K562 (cell line): ENCODE data around the gene BACE1. TPM values are rescaled to one million over a fixed set of nuclear protein-coding genes. Genes with fewer than 3 reads are reported as not detected.

ENCODE experiments used
- ATAC-seq: fragments of 200-7000 bp; cut with Tn5 transposase; 3 replicates; pipeline ENCODE4 v1.9.1; 2020; ENCODE audit warnings: moderate library complexity
- BruUV-seq: library from RNA; stranded (reverse); fragments of 400-500 nt; replicated peaks from 2 replicates; lab custom pipeline; 2021; lab: Mats Ljungman, UMichigan
- CTCF ChIA-PET: fragments of 300-600 bp; formaldehyde crosslinking; extraction: SDS; loops from one replicate; lab custom pipeline; 2021; ENCODE audit warnings: low intra/inter-chr PET ratio; lab: Yijun Ruan, JAX
- POLR2A ChIA-PET: fragments of 300-600, 350-650 bp; sonication (Branson Sonifier 250); formaldehyde crosslinking; extraction: SDS; loops from one replicate; lab custom pipeline; 2021; ENCODE audit warnings: antibody characterized with exemption, inconsistent platforms; lab: Yijun Ruan, JAX
- DNase-seq, 4 experiments: peaks; one replicate each; pipeline versions ENCODE4 v3.0.0 to v3.0.0-alpha.2; 2011 to 2018; ENCODE audit warnings: low spot score in 3 of 4, mixed read lengths in 3 of 4; ENCODE audit errors: extremely low read depth in 1 of 4
- FAIRE-seq: peaks from 2 replicates; lab custom pipeline; 2011; peaks lifted over from hg19 to GRCh38; lab: Jason Lieb, UNC
- H2AFZ ChIP-seq: 2 replicates; pipeline ENCODE4 v1.6.0; 2011; ENCODE audit warnings: low read depth, low read length, control low read depth, inconsistent platforms
- H3K27ac ChIP-seq: fragments of 200-600 bp; 3 replicates; pipeline ENCODE4 v1.8.0; 2011; ENCODE audit warnings: low read depth, mild to moderate bottlenecking, control low read depth, inconsistent platforms, low read length, moderate library complexity, mixed read lengths; ENCODE audit errors: extremely low read depth
- H3K27me3 ChIP-seq, 2 experiments: fragments of 300-600 bp in 1 of 2; 2 replicates in 1 of 2; 3 replicates in 1 of 2; pipeline versions ENCODE4 v1.6.0 to v1.8.0; 2011; ENCODE audit warnings: inconsistent platforms in 2 of 2, low read length in 2 of 2, mild to moderate bottlenecking in 1 of 2, mixed read lengths in 1 of 2, moderate library complexity in 1 of 2; ENCODE audit not compliant: control insufficient read depth in 2 of 2, insufficient read depth in 2 of 2
- H3K36me3 ChIP-seq: fragments of 300-600 bp; 3 replicates; pipeline ENCODE4 v1.8.0; 2011; ENCODE audit warnings: mild to moderate bottlenecking, low read length, inconsistent platforms; ENCODE audit not compliant: control insufficient read depth, insufficient read depth
- H3K4me1 ChIP-seq, 2 experiments: fragments of 200-600 bp in 1 of 2; replicated peaks in 1 of 2; 2 replicates in 1 of 2; 3 replicates in 1 of 2; pipeline versions ENCODE4 v1.5.1 to v1.8.0; 2011; ENCODE audit warnings: inconsistent platforms in 2 of 2, low read length in 2 of 2, mild to moderate bottlenecking in 1 of 2, mixed read lengths in 1 of 2, moderate library complexity in 1 of 2; ENCODE audit not compliant: control insufficient read depth in 2 of 2, insufficient read depth in 2 of 2
- H3K4me2 ChIP-seq: 2 replicates; pipeline ENCODE4 v1.6.1; 2011; ENCODE audit warnings: low read length, control low read depth, inconsistent platforms, mixed read lengths; ENCODE audit not compliant: insufficient read depth
- H3K4me3 ChIP-seq: fragments of 200-600 bp; sonication (generic), shearing (Covaris generic); 2 replicates; pipeline ENCODE4 v1.5.1; 2016; ENCODE audit warnings: control low read depth, inconsistent platforms
- H3K79me2 ChIP-seq: fragments of 200-600 bp; 3 replicates; pipeline ENCODE4 v1.8.0; 2011; ENCODE audit warnings: low read length, inconsistent platforms; ENCODE audit not compliant: control insufficient read depth, insufficient read depth
- H3K9ac ChIP-seq, 2 experiments: 2 replicates each; pipeline versions ENCODE4 v1.6.0 to v1.6.1; 2011; ENCODE audit warnings: low read depth in 2 of 2, low read length in 2 of 2, control low read depth in 1 of 2, inconsistent platforms in 1 of 2, mild to moderate bottlenecking in 1 of 2, mixed read lengths in 1 of 2; ENCODE audit not compliant: insufficient read depth in 1 of 2
- H3K9me1 ChIP-seq: one replicate; pipeline ENCODE4 v1.6.0; 2011; ENCODE audit warnings: inconsistent platforms, mild to moderate bottlenecking, low read length, moderate library complexity; ENCODE audit not compliant: control insufficient read depth, insufficient read depth
- H3K9me3 ChIP-seq: replicated peaks from 2 replicates; pipeline ENCODE4 v1.5.1; 2011; ENCODE audit warnings: low read depth, low read length, inconsistent platforms; ENCODE audit not compliant: control insufficient read depth, insufficient read depth
- H4K20me1 ChIP-seq: replicated peaks from 2 replicates; pipeline ENCODE4 v1.6.1; 2011; ENCODE audit warnings: low read length, inconsistent platforms, mixed read lengths; ENCODE audit not compliant: control insufficient read depth, insufficient read depth
- ATF3 ChIP-seq, 2 experiments: fragments of 450-650 bp in 1 of 2; sonication (generic) in 1 of 2; formaldehyde crosslinking in 1 of 2; IDR thresholded peaks in 1 of 2; conservative IDR thresholded peaks in 1 of 2; 2 replicates each; pipeline versions ENCODE4 v1.6.1 to v1.8.1; 2016 to 2023; ENCODE audit warnings: mild to moderate bottlenecking in 2 of 2, moderate library complexity in 2 of 2, inconsistent platforms in 1 of 2, missing genetic modification reagents in 1 of 2
- C11orf30 ChIP-seq: fragments of 450-650 bp; IDR thresholded peaks from 2 replicates; pipeline ENCODE4 v1.6.1; 2016; ENCODE audit warnings: low read depth, mild to moderate bottlenecking
- CHD4 ChIP-seq: fragments of 200-600 bp; sonication (generic); IDR thresholded peaks from 3 replicates; pipeline ENCODE4 v1.6.1; 2012; ENCODE audit warnings: low read depth, mild to moderate bottlenecking, mixed read lengths, low read length, inconsistent platforms; ENCODE audit not compliant: insufficient read depth, insufficient replicate concordance, poor library complexity, severe bottlenecking
- CHD7 ChIP-seq: fragments of 200-600 bp; sonication (generic); IDR thresholded peaks from one replicate; pipeline ENCODE4 v1.6.1; 2012; ENCODE audit warnings: mild to moderate bottlenecking, low read depth, low read length, inconsistent platforms
- L3MBTL2 ChIP-seq: fragments of 450-650 bp; IDR thresholded peaks from 2 replicates; pipeline ENCODE4 v1.6.1; 2016; ENCODE audit warnings: mild to moderate bottlenecking, moderate library complexity
- POLR2AphosphoS2 ChIP-seq: IDR thresholded peaks from 2 replicates; pipeline ENCODE4 v1.6.1; 2012; ENCODE audit warnings: low read length, improper control_type of control experiment
- TRIM24 ChIP-seq, 2 experiments: fragments of 450-650 bp; IDR thresholded peaks; 2 replicates each; pipeline ENCODE4 v1.6.1; 2016
- ZNF696 ChIP-seq: fragments of 250-450 bp; sonication (Bioruptor Pico); conservative IDR thresholded peaks from 2 replicates; pipeline ENCODE4 v1.4.0; 2020; ENCODE audit warnings: mild to moderate bottlenecking, moderate library complexity
- ZZZ3 ChIP-seq: fragments of 450-650 bp; IDR thresholded peaks from 2 replicates; pipeline ENCODE4 v1.6.1; 2016; ENCODE audit warnings: antibody characterized with exemption, mild to moderate bottlenecking, moderate library complexity
- WGBS: fragments of 100-300 bp; shearing (Covaris generic); methylation state at CpG from one replicate; pipeline ENCODE4 v1.1.6; 2016; ENCODE audit warnings: low coverage, mixed read lengths; ENCODE audit not compliant: insufficient coverage; ENCODE audit errors: missing lambda C conversion rate; 5-methylcytosine and 5-hydroxymethylcytosine counted together
- in situ Hi-C: fragments of 300-500 bp; cut with MboI; formaldehyde crosslinking; loops from 4 replicates; pipeline ENCODE4 v1.15.0; 2018; ENCODE audit warnings: inconsistent platforms, mixed read lengths
- intact Hi-C: fragments of 100-400 bp; cut with micrococcal nuclease; formaldehyde crosslinking; loops from 2 replicates; pipeline ENCODE4 v1.14.2; 2022
- polyA plus RNA-seq, 8 experiments: library from polyadenylated mRNA; depleted of rRNA in 4 of 8; stranded (reverse) in 5 of 8; unstranded in 3 of 8; fragments of >200 nt; fragmentation: Nextera tagmentation in 2 of 8; fragmentation: Illumina TruSeq in 1 of 8; extraction: Ambion mirVana in 2 of 8; extraction: Trizol in 1 of 8; gene quantifications; 2 replicates each; pipeline versions ENCODE4 v1.2.1 to v1.2.3, GENCODE V29; 2011 to 2014; ENCODE audit warnings: inconsistent platforms in 1 of 8, missing spikeins in 1 of 8
- total RNA-seq, 7 experiments: library from RNA; depleted of rRNA in 6 of 7; stranded (reverse); fragments of >200 nt in 6 of 7; fragmentation: Illumina TruSeq in 2 of 7; extraction: Trizol in 2 of 7; gene quantifications; 2 replicates each; pipeline versions ENCODE4 v1.2.1 to v1.2.3, GENCODE V29; 2011 to 2021; ENCODE audit warnings: low replicate concordance in 1 of 7

Gene BACE1
- total and polyA plus RNA-seq, 9 of the 15 experiments (the other 6 are each of a cell fraction or from before 2014, with no cell fraction given): 0.01 to 0.25 (median 0.16) TPM; not detected in 5

GRCh38 chr11:117273550-117274289 lies 42.3 kb downstream of the BACE1 start:
- no peak overlapping the region for H3K4me3 ChIP-seq
- H3K9me3 ChIP-seq: no peaks in the 10 kb centered on the region
- H3K4me1 ChIP-seq: no peaks in the 10 kb centered on the region; a peak in 1 of 5 replicates
- intact Hi-C loops (no loop called here), in situ Hi-C loops (no loop called here)
- no TSS peak for BruUV-seq
- no peaks in the 10 kb centered on the region for H4K20me1 ChIP-seq
- peak in 1 of 4 experiments; percentile 34 for DNase-seq
- H3K9me1 ChIP-seq: no peaks in the 10 kb centered on the region
- no peak for FAIRE-seq
- no peak overlapping the region for H3K27ac ChIP-seq
- H3K79me2 ChIP-seq: no peaks in the 10 kb centered on the region
- ATAC-seq: peak; percentile 40; the same call in 2 of the 3 replicates
- H2AFZ ChIP-seq: no peak overlapping the region
- CTCF ChIA-PET: no interaction called here
- H3K27me3 ChIP-seq: no peaks in the 10 kb centered on the region
- 67% methylated on average over 9 of the region's 9 CpGs for WGBS
- H3K36me3 ChIP-seq: 0 out of 3 replicates have a peak, but pooled peaks cover 3% of the 10 kb centered on the region
- H3K4me2 ChIP-seq: no peak overlapping the region
- POLR2A ChIA-PET: interaction anchor here (0.6 kb wide), 1 partner anchor 501 kb away, joined by 3 read pairs; the partner anchor contains the start of gene BUD13
- no peak overlapping the region for H3K9ac ChIP-seq
- TF ChIP-seq POLR2AphosphoS2: no peak
- TF ChIP-seq L3MBTL2: no peak
- no peak for TF ChIP-seq CHD7
- peak; percentile 73 for TF ChIP-seq ATF3 (IDR thresholded peaks at IDR 0.05)
- no peak for TF ChIP-seq ATF3 (CRISPR knock-in tag; conservative IDR thresholded peaks at IDR 0.05)
- TF ChIP-seq CHD4: no peak
- peak; percentile 39 to 55; a peak in 2 of 4 replicates for TF ChIP-seq TRIM24 (IDR thresholded peaks at IDR 0.05)
- TF ChIP-seq C11orf30: 0 out of 2 replicates have a peak, but pooled peaks have one; percentile 6
- TF ChIP-seq ZNF696 (CRISPR knock-in tag): no peak
- no peak for TF ChIP-seq ZZZ3
